Measurements from ENCODE around the gene CAPN14.
"Not testable (repeated sequence)": the region's sequence is repeated elsewhere in the genome, so short reads cannot be mapped to it uniquely, and the experiment has no call there.

Gene CAPN14

DNA sequence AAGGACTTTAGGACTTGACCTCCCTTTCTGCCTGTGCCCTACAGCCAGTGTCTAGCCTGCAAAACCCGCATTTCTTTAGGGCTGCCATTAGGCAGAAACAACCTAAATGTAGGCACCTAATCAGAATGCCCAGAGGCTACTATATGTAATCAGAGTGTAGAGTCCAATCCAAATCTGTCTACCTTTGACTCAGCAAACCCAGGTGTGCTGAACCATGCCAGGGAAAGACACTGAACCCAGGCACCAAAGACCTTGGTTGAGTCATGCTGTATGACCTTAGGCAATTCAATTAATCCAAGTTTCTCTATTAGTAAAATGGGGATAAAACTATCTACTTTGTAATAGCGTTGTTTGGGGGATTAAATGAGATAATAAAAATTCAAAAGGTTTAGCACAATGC, 20.7 kb downstream of the CAPN14 start:
- DNase-seq, result no peak

DNA sequence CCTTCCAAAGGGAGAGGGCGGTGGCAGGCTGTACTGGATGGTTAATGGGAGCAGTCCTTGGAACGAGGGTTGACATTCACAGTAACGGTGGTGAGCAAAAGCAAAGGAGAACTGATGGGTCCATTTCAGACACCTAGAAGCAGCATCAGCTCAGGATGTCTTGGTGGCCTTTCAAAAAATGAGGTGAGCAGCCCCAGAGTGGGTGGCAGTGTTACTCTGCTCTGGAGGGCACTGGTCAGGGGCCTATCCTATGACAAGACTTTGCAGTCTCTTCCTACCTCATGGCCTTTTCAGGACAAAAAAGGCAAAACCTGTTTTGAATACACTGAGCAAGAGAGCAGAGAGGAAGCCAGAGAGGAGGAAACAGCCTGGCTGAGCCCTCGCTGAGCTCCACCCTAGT, 23.5 kb downstream of the CAPN14 start:
- no peak for DNase-seq

DNA sequence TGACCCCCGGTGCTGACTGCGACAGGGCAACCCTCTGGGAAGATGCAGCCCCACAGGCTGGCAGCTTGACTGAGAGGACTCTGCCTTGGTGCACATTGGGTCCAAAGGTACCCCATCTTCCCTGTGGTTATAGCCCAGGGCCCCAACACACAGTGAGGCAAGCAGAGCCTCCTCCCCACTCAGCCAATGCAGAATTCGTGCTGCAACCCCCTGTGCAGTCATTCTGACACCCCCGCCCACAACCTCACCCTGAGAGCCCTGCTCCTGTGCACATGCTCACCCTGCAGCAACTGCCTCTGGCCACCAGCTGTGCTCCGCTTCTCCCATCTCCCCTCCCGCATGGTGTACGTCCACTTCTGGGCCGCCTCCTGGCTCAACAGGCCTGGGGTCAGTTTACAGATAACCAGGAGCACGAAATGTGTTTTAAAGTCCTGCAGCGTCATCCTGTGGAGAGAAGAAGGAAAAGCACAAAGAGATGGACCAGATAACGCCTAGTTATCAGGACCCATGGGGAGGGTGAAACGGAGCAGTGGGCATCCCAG, 24.4 kb downstream of the CAPN14 start:
- DNase-seq, result no peak

DNA sequence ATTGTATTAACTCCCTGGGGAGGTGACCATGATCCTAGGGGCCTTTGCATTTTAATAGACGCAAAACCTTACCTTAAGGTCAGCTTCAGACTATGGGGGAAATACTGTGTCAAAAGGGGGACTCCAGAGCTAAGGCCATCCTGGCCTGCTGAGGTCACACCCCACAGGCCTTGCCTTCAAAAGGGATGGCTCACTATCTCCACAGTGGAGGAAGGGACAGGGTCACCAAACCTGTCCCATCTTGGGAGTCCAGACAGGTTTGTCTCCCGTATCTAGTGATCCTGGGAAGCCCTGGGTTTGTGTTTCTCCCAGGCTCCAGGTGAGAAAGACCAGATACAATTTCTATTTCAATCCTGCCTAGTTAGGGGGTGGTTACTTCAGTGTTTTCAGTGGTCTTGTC, 24.9 kb downstream of the CAPN14 start:
- DNase-seq, result no peak

DNA sequence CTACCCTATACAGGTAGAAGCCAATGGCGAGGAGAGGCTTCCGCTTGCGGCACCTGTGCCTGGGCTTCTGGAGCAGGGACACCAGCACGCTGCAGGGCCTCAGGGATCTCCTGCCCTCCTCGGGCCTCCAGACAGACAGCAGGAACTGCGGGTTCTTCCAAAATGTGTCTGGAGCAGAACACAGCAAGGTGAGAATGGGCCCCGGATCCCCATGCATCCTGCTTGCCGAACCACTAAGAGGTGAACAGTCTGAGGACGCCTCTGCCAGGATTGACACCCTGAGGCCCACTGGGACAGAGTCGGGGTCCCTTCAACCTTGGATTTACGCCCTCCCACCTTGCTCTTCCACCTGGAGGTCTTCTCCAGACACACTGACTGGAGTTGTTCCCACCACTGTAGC, 25.4 kb downstream of the CAPN14 start:
- no peak for DNase-seq

DNA sequence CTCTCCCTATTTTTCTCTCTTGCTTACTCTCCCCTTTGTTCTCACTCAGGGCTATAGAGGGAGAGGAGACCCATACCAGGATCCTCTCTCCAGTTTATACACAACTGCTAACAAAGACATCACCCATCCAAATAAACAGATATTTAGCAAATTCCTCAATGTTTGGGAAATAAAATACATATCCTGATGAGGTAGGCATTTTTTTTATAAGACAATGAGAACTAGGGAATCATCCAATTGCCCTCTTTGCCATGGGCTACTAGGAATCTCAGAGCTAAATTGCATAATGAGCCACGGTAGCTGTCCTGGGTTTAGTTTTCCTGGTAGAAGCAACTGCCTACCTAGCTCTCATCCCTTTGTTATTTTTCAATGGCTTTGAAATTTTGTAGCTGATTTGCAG, 27.1 kb downstream of the CAPN14 start:
- DNase-seq, result no peak

DNA sequence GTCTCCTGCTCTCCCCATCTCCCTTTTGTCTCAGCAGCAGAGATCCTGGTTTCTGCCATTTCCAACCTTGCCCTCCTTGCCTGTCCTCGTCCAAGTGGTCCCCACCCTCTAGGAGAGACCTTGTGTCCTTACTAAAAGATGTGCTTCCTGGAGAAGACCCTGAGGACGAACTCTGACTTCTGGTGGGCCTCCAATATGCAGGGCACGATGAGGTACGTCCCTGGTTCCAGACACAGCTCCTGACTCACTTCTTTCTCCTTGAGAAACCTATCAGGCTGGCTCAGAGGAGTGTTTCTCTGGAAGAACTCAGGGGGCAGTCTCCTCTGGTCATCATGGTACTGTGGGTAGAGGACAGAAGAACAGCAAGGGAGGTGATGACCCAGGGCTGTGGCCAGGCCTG, 28.2 kb downstream of the CAPN14 start:
- no peak for DNase-seq

DNA sequence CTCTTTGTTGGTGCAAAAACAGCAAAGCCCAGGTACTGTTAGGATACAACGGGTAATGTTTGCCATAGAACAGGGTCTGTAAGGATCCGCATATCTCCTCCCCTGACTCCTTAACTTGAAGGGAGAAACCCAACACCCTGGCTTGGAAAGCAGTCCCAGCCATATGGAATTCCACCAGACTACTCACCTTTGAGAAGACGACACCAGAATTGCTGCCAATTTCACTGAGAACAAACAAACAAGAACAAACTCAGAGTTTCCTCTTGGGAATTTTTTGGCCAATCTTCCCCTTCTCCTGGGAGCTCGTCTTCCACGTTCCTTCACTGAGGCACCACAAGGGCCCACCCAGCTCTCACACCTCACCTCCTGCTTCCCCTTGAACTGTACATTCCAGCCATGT, 29.2 kb downstream of the CAPN14 start:
- DNase-seq, result no peak

DNA sequence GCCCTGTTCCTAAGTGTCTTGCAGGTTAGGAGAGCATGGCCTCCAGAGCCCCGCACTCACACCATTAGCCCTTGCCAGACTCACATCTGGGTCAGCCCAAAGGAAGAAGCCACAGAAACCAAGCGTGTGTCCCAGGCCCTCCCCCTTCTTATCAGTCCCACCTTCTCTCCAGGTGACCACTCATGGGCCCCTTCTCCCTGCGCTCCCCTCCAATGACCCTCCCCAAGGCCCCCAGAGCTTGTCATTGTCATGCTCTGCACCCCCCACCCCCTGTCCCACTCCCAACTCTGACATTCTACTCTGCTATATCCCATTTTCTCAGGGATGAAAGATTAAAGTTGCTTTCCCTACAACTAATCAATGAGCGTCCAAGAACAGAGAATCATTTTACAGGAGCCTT, 30.1 kb downstream of the CAPN14 start:
- DNase-seq, result no peak

DNA sequence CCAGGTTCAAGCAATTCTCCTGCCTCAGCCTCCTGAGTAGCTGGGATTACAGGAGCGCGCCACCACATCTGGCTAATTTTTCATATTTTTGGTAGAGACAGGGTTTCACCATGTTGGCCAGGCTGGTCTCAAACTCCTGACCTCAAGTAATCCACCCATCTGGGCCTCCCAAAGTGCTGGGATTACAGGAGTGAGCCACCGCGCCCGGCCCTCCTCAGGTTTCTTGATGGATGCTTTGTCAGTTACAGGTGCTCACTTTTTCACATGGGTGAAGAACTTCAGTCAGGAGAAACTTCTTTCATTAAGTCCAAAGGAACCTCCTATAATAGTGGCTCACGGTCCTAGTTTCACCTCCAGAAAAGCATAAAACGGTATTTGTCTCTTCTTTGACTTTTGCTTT, 33.3 kb downstream of the CAPN14 start:
- DNase-seq, result not testable (repeated sequence)

DNA sequence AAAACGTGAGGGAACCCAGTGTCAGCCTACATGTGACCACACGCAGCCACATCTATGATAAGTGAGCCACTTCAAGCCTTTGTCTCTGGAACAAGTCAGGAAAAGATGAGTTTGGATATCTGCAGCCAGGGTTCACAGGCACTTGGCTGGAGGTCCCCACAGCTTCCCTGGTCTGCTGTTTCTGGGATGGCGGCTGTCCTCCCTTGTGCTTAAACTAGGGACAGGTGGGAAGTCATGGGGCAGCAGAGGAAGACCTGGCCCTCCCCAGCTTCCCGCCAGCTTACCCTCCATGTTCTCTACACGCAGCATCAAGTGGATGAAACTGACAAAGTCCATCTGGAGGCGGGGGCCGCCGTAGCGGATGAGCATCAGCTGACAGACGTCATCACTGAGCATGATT, 40.6 kb downstream of the CAPN14 start:
- DNase-seq, result no peak

DNA sequence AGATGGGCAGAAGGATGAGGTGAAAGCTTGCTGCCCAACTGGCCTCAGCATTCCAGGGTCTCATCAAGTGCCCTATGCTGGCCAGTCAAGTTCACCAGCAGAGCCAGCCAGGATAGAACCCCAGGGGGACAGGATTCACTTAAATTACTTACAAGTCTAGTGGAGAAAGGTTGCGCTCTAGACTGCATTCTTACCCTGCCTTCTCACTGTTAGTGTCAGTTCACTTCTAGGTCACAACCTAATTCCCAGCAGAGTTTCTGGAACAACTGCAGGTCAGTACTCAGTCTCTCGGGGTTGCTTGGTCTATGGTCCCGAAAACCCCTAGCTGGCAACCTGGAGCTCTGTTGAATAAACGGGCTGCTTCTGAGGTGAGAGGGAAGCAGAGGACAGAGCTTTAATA, 46.2 kb downstream of the CAPN14 start:
- DNase-seq, result no peak

DNA sequence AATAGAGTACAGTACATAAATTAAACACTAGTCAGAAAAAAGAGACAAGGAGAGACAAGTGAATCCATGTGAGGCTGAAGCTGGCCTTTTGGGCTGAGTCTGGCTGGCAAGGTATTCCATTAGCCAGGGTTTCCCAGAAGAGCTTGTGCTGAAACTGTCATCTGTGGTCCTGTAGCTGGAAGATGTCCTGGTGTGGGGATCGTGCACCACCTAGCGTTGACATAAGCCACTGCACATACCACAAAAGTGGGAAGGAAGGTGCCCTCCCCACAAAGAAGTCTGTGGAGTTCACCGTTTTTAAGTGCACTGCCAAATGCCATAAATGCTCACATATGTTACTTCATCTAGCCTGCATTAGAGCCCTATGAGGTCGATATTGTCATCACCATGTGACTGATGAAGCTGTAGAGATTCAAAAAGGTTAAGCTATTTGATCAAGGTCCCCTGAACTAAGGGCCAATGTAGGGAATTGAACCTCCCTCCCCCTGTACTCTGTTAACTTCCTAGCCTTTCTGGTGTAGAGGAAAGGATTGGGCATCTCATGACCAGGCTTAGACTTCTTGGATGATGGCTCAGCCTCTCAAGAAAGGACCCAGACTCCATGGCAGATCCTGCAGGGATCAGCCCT, 47.1 kb downstream of the CAPN14 start:
- DNase-seq, result peak; percentile 73 to 84 (median 80)

DNA sequence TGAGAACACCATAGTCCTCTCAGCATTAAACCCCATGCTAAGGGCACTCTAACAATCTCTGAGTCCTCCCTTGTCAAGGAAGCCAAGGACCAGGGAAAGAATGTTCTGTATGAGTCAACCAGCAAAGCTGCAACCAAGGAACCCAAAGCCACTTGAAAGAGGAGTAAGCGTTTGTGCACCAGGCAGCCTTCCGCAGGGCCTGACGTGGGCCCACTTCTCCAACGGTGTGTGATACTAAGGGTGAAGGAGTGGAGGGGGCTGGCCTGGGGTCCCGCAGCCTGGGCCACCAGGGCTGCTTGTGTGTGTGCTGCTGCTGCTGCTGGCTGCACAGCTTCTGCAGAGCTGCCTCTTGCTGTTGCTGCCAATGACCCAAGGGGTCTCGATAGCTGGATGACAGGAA, 49.0 kb downstream of the CAPN14 start:
- no peak for DNase-seq

DNA sequence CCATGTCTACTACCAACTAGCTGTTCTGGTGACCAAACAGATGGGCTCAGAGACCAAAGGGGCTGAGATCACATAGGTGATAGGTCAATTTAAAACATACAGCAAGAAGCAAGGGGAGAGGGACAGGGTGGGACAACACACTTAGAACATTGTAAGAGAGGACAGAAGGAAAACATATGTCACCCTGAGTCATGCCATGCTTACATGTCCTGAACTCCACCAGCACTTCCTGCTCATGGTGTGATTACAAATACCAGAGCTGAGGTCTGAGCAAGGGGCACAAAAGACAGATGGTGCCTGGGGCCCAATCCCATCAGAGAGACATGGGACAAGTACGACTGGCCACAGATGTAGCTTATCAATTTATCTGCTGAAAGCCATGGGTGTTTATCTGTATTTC, 50.4 kb downstream of the CAPN14 start:
- peak in 3 of 4 experiments; percentile 18 to 55 (median 39) for DNase-seq

DNA sequence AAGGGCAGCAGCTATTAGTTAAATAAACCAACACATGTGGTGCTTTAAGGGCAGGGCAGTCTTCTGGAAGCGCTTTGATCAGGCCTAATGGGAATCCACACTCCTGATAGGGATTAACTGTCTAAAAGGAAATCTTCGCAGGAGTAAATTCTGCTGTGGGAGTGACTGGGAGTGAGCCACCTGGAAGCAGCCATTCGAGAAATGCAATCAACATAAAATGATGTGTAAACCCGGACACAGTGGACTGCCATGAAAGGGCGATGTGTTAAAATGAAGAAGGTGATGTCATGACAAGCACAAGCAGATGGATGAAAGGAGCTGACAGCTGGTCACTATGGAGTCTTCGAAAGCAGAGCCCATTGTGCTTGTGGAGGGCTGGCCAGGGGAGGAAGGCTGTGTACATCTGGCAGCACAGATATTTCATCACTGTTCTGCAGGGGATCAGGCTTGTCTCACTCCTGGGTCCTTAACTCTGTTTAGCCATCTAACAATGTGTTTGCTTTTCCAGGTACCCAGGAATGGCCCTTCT, 54.2 kb downstream of the CAPN14 start:
- DNase-seq, result no peak

DNA sequence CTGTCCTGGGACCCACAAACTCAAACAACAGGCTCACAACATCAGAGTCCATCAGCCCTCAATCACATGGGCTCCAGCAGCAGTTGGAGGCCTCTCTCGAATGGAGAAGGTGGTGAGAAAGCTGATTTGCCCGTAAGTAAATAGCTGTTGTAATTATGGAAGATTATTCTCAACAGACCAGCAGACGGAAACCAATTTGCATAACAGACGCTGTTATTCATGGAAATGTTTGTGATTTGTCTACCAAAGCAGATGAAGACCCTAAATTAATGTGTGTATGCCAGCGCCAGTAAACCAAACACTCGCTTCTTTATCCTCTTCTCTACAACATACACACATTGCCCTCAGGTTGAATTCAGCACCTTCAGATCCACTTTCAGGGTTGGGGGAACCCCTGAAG, 55.7 kb downstream of the CAPN14 start:
- no peak for DNase-seq

DNA sequence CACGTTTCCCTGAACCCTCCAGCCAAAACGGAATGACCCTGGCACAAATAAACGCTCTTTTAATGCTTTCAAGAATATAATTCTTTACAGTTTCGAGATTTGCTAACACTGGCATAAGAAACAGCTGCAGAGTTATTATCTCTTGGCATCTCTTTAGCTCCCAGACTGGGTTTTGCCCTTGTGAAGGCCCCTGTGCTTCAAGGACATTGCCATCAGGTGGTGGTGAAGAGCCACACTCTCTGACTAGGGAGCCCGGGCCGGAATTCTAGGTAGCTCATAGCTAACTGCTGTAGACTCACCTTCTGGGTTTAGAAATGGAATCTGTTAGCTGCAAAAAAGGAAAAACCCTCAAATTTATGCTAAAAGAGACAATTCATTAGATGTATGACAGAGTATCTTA, 65.8 kb downstream of the CAPN14 start:
- DNase-seq, result no peak

DNA sequence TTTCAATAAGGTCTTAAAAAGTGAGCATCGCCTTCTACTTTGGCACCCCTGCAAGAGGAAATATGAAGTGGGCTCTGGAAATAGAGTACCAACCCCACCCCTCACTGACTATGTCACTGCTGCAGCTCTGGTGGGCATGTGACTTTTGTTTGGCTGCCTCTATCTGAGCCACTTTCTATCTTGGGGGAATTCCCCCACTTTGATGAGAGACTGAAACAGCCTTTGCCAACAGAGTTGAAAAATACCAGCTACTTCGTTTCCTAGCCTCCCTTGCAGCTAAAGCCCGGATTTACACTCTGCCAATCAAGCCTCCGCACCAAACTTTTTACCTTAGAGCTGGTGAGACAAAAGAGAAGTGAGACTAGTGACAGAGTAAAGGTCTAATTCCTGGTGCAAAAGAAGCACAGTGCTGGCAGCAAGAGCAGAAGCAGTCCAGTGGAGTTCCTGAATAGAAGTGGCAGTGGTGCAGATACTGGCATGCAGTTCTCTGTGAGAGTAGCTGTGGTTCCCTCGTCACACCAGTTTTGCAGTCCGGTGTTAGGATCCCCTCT, 67.1 kb downstream of the CAPN14 start:
- DNase-seq, result no peak

DNA sequence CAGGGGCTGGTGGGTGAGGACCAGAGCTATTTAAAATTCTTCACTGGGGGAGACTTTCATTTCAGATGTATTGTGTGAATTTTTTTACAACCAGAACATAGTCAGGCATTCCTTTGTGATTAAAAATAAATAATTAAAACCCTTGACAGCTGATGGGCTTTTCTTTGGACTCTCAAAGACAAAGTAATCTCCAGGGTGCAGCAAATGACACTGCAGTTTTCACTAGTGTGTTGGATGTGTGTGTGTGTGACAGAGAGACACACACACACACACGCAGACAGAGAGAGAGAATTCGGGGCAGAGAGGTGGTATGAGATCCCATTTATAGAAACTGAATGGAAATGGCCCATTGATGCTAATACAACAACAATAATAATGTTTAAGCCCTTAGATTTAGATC, 68.8 kb downstream of the CAPN14 start:
- DNase-seq, result no peak

DNA sequence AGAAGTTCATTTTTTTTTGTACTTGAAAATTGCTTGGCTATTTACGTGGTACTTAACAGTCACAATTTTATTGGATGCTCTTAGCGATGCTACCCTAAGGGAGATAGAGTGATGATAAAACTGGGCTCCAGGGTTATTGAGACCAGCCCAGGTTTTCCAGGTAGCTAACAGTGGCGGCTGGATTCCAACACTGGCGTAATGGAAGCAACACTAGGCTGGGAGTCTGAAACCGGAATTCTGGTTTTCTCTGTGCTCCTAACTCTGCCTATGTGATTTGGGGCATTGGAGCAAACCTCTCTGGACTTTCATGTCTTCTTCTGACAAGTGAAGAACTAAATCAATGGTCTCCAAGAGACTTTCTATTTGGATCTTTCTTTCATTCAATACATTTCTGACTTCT, 69.7 kb downstream of the CAPN14 start:
- no peak for DNase-seq

DNA sequence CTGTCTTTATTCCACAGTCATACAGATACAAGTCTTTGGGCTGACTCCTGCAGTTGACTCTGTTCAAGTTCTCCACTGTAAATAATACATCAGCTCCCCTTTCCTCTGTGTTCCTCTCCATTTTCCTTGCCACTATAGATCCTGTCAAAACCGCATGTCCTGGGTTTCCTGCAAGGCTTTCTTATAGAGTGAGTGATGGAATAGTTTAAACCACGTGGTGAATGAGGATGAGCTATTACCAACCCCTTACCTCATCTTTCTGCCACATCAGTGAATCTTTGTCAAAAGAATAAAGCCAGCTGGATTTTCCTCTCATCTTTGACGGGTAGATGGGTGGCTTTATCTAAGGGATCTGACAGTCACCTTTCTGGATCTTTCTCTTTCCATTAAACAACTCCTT, 75.2 kb downstream of the CAPN14 start:
- DNase-seq, result no peak

DNA sequence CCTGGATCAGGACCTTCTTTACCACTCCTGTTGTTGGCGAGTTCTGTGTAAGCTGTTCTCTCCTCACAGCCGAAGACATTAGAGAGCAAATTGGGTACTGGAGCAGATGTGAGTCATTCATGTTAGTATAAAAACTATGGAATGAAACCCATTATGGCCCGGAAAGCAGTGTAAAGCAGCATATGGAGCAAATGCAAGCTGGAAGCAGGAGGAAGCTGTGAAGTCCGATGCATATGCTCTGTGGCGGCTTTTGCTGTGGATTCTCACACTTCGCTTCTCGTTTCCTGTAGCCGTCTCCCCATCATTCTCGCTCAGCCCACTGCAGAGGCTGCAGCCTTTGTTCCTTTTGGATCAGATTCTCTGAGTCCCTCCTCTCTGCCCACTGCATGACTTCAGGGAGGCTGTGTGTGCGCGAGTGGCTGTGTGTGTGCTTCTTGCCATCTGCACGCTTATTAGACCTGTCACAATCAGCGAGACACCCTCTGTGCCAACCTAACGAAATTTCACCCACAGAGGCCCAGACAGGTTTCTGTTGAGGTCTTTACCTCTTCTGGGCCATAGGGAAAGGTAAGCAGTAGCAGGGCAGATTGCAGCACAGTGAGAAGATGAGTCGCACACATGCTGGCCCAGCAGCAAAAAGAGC, 75.8 kb downstream of the CAPN14 start:
- DNase-seq, result no peak

DNA sequence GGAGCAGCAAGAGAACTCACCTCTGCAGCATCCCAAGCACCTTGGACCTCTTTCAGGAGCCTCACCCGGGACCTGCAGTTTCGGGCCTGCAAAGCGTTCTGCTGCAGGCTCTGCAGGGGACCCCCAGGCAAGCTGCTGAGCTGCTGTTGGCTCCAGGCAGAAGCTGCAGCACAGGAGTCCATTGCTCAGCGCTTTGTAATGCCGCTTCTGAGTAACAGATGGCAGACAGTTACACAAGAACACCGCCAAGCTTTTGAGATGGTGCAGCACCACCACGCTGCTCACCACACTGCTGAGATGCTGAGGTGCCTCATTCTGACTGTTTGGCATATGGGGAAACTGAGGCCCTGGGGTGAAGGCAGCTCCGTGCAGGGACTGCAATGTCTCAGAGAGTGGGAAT, 77.2 kb downstream of the CAPN14 start:
- no peak for DNase-seq

All from suppressor macrophage (primary cell).